GM19455 (cell line): ENCODE data around the gene WDR82.

Experiments
- ATAC-seq: cut with Tn5 transposase; IDR thresholded peaks from one replicate; pipeline ENCODE4 v1.9.1; 2021; ENCODE audit not compliant: unreplicated experiment

Gene WDR82

DNA sequence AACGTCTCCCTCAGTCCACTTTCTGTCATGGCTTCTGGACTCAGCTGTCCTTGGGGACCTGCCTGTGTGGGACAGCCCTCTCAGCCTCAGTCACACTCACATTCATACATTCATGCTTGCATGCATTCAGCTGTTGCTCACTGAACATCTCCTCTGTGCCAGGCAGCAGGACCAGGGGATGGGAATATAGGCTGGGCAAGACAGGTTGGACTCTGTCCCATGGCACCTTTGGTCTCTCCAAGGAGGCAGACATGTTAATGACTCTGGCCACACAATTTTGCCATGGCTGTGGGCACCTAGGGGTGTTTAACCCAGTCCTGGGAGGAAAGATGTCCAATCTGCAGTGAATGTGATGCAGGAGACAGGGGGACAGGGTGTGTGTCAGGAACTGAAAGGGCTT lies 29.9 kb upstream of the WDR82 start:
- no peak for ATAC-seq

DNA sequence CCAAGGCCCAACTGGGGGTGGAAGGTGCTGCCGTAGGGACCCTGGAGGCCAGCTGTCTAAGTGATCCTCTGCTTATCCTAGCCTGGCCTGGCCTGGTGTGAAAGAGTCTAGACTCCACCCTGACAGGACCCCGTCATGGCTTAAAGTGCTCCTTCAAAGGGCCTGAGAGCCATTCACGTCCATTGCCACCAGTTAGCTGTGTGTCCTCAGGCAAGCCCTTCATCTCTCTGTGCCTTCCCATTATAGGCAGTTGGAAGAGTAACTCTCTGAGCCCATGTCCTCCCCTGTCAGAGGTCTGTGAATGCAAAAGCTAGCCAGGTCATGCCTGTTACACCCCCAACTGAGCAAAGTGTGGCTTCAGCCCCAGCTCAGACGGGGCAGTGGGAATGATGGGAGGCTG lies 28.5 kb upstream of the WDR82 start:
- no peak for ATAC-seq

DNA sequence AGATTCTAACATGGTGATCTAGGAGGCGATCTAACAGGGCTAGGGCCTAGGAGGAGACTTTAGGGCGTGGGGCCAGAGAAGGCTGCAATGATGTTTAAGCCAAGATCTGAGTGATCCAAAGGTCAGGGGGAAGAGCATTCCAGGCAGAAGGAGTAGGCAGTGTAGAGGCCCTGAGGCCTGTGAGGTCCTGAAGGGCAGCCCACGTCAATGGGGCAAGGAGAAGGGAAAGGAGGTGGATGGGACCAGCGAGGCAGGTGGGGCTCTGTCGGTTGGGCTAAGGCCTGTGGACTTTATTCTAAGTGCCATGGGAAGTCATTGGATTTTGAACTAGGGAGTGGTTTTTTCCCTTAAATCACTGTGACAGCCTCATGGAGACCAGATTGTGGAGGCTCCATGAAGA lies 27.5 kb upstream of the WDR82 start:
- ATAC-seq, result no peak

DNA sequence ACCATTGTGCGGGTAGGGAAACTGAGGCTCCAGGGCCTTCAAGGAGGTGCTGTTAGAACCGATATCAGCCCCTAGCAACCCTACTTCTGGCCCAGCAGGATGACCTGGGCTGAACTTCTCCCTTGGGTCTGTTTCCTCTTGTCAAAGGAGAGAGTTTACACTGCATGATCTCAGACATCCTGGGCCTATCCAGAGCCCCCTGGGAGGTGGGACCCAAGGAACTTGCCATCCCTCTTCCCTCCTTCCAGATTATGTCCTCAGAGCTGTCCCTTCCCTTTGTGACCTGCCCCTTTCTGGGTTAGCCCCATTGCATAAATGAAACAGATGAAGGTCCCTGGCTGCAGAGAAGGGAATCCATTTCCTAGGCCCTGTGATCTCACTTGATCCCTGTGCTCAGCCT lies 25.4 kb upstream of the WDR82 start:
- ATAC-seq, result no peak

DNA sequence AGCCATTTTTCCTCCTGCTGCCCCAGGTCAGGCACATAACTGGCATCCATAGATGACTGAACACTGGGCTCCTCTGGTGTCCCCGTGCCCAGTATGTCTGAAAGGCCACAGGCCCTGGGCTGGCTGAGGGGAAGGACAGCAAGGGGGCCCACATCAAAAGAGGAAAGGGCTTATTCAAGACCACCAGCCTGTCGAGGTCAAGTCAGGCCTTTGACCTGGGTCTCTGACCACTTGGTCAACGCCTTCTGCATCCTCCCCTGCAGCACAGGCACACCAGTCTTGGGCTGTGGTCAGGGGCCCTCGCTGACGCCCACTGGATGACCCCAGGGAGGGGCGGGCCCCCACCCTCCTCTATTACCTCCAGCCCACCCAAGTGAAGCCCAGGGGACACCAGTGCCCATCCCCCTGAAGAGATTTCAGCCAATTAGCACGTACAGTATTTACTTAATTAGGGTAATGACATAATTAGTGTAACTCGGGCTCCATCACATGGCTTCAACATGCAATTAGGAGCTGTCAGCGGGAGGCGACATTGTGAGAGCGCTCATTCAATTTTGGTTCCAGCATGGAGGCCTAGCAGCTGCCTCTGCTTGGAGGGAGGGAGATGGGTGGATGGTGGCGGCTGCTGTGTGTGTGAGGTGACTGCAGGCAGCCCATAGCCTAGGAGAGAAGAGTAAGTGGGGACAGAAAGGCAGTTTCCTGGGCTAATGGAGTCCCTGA lies 24.1 kb upstream of the WDR82 start:
- ATAC-seq, result no peak

DNA sequence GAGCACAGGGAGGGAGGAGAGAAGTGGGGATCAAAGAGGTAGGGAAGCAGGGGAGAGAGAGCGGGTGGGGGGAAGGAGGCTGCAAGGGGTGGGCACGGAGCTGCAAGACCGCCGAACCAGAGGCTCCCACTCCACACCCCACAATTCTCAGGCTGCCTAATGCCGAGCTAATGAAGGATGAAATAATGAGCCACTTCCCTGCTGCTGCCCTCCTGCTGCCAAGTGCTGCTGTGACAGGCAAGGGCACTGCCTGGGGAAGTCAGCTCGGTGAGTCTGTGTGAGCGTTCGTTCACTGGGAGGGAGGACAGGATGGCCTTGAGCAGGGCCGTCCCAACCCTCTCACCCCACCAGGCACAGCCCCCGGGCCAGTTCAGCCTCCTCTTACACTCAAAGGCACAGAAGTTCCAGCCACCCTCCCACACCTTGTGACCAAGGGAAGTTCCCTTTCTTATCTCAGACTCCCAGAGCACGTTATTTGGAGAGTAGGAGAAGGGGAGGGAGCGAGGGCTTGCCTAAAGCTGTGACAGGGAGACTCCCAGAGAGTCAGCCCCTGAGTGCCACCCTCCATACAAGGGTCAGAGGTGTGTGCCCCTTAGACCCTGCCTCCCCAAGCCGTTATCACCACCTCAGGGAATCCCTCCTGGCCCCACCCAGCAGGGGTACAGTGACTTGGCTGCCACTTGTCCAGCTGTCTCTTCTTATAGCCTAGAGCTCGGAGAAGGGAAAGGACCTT lies 21.6 kb upstream of the WDR82 start:
- no peak for ATAC-seq

DNA sequence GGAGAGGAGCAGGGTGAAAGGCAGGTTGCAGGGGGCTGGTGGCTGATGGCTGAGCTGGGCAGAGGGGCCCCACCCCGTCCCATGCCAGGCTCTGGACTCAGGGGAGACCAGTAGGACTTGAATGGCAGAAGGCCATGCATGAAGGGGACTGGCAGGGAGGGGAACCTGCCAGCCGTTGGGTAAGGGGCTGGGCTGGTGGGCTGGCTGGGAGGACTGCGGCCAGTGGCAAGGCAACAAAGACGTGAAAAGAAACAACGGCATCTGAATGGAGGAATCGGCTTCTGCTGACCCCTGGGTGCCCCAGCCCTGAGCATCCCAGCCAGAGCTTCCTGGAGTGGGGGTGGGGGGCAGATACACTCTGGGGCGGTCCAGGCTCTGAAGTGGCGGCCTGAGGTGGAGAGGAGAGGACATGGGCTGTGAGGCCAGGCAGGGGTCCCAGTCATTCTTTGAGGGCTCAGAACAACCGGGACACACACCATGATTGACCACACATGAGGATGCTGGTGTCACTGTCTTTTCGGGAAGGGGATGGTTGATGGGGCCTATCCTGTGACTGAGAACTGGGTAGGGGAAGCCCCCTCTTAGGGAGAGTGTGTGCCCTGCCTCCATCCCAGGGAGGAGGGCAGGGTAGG lies 20.9 kb upstream of the WDR82 start:
- no peak for ATAC-seq

DNA sequence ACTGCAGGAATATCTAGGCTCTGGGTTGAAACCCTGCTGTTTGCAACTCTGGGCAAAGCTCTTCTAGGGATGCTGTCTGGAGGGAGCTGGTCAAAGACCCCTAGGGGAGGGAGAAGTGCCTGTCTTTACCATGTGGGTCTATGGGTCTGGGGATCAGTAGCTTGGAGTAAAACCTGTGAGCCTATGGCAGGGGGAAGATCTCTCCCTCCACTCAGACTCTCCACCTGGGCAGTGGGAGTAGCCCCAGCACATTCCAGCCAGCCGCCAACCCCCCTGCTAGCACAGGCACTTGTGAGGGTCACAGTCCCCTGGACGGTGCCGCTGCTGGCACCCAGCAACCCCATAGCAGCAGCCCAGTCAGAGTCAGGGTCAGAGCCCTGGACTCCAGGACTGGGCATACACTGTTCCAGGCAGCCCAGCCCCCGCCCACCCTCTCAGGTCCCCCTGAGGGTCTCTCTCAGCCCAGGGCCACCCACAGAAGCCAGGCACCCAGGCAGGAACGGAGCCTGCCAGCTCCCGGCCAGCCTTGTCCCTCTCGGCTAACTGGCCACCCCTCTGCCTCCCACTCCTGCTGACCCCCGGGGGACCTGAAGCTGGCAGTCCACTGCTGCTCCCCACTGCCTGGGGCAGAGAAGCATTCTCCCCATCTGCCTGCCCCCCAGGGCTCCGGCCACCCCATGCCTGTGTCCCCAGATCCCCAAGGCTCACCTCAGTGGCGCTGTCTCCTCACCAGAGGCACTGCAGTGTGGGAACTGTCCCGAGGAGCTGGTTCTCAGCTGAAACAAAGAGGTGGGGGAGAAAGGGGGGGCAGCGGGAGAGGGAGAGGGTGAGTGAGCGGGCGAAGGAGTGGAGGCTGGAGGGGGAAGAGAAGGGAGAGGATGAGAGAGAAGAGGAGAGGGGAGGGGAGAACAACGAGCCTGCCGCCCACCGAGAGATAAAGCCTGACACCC lies 20.0 kb upstream of the WDR82 start:
- ATAC-seq, result no peak

DNA sequence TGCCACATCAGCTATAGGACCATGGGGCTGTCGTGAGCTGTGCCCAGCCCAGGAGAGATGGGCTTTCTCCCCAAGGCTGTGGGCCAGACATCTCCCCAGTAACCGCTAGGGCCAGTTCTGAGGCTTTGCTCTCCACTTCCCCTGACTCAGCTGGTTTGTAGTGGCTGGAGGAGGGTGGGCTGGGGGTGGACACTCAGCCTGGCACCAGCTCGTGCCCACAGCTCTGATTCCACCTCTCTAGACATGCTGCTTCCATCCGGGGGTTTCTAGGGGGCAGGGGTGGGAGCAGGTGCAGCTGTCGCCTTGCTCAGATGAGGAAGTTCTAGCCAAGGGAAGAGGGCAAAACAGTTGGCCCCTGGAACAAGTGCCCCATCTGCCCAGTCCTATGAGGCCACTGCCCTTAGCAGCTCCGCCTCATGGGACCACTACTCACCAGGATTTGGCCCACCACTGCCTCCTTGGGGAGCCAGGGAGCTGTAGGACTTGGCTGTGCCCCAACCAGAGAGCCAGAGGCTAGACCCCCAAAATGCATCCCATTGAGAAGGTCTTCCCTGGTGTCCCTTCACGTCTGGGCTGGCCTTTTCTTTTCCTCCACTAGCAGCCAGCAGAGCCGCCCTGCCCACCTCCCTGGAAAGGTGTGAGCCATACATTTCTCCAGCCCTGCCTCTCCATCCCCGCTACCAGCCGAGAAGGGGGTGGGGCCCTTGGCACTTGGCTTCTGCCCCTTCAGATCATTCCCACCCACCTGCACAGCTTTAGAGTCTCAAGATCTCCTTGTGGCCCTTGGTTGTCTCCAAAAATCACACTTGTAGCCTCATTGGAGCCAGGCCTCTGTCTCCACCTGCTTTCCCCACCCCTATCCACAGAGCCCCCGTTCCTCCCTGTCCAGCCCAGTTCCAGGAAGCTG lies 19.0 kb upstream of the WDR82 start:
- ATAC-seq, result no peak

DNA sequence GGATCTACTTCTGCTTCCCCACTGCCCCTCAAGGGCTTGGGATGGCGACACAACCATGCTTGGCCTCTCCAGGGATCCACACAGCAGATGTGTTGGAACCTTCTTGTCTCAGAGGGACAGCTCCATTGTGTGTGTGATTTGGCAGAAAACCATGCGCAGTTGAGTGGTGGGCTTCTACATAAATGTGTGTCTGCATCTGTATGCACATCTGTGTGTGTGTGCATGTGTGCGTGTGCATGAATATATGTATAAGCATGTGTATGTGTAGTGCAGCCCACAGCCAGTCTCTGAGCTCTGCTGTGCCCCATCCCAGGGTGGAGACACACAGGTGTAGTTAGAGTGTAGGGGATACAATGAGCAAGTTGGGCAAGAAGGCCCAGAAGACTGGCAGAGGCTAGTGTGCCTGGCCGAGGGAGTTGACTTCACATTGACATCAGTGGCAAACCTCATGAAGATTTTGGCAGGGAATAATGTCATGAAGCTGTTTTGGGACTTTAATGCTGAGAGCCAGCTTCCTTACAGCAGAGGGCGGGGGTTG lies 17.3 kb upstream of the WDR82 start:
- no peak for ATAC-seq

DNA sequence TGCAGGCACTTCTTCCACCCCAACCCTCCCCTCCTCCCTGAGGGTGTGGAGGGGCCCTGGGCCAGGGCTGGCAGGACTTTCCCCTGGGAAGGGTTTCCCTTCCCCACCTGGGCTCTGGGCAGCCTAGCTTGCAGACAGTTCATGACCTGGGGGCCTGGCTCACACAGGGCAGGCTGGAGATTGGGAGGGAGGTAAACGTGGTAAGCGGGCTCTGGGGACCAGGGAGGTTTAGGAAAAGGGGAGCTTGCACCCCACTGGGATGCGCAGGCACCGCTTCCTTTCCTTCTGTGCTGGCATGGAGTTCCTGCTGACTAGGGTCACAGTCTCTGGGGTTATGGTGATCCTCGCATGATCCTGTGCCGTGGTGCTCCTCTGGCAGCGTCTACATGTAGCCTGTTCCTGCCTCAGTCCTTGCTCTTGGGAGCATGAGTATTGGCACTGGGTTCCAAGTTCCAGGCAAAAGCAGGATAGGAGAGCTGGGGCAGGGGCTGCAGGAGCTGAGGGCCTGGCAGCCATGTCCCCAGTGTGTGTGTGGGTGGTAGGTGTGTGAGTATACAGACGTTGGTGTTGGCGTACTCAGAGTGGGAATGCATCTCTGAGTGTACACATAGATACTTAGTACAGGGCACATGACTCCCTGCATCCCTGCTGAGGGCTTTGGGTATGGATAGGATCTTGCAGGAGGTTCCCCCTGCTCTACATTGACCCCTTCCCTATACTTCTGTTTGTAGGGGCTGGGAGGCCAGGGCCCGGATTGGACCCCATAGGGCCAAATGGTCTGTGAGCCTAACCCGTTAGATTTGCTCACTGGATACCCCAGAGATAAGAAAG lies 16.1 kb upstream of the WDR82 start:
- ATAC-seq, result no peak

DNA sequence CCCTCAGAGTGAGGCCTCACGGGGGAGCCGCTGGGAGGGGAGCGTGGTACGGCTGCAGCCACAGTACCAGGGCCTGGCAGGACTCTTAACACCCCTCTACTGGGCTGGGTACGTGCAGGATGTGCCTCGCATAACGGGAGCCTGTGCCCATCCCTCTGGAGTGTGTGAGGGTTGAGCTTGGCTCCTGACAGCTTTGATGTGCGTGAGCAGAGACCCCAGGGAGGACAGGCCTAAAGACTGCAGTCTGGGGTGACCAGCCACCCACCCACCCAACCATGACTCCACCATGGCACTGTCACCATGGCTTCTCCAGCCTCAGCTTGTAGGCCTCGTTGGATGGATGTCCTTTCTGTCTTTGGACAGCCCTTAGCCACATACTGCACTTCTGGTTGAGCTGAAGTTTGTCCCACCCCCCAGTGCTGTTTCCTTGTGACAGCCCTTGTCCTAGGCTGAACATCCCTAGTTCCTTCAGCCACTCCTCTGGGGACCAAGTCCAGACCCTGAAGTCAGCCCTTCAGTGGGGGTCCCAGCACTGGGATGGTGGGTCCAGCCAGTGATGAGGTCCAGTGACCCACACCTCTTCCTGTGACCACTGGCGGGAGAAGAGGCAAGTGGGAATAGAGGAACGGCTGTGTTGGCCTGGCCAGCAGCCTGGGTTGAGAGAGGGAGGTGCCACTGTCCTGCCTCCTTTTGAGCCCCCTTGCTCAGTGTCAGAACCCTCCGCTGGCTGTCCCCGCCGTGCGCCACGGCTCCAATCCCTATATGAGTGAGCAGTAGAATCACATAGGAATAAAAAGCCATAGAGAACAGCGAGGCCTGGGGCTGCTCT lies 15.3 kb upstream of the WDR82 start:
- ATAC-seq, result no peak

DNA sequence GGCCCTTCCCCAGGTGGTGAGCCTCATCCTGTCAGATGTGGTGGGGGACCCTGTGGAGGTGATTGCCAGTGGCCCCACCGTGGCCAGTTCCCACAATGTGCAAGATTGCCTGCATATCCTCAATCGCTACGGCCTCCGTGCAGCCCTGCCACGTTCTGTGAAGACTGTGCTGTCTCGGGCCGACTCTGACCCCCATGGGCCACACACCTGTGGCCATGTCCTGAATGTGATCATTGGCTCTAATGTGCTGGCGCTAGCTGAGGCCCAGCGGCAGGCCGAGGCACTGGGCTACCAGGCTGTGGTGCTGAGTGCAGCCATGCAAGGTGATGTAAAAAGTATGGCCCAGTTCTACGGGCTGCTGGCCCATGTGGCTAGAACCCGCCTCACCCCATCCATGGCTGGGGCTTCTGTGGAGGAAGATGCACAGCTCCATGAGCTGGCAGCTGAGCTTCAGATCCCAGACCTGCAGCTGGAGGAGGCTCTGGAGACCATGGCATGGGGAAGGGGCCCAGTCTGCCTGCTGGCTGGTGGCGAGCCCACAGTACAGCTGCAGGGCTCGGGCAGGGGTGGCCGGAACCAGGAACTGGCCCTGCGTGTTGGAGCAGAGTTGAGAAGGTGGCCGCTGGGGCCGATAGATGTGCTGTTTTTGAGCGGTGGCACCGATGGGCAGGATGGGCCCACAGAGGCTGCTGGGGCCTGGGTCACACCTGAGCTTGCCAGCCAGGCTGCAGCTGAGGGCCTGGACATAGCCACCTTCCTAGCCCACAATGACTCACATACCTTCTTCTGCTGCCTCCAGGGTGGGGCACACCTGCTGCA lies 14.0 kb upstream of the WDR82 start:
- no peak for ATAC-seq

DNA sequence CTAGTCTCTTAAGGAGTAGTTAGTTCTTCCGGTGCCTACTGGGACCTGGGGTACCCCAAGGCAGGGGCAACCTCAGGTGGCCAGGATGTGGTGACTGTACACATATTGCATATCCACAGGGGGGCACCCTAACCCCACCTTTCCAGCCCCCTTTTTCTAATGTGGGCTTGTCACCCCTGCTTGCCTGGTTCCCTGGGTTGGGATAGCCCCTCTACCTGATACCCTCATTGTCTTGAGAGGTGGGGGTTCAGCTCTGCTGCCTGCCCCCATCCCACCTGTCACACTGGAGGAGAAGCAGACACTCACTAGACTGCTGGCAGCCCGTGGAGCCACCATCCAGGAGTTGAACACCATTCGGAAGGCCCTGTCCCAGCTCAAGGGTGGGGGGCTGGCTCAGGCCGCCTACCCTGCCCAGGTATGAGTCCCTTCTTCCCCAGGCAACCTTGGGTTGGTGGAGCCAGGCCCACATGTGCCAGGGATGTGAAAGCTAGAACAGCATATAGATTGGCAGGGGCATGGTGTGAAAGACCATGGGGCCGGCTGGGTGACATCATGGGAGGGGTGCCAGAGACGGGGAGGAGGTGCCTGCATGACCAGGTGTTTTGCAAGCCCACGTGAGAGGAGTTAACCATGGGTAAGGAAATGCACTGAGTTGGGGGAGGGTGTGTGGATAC lies 13.2 kb upstream of the WDR82 start:
- no peak for ATAC-seq

DNA sequence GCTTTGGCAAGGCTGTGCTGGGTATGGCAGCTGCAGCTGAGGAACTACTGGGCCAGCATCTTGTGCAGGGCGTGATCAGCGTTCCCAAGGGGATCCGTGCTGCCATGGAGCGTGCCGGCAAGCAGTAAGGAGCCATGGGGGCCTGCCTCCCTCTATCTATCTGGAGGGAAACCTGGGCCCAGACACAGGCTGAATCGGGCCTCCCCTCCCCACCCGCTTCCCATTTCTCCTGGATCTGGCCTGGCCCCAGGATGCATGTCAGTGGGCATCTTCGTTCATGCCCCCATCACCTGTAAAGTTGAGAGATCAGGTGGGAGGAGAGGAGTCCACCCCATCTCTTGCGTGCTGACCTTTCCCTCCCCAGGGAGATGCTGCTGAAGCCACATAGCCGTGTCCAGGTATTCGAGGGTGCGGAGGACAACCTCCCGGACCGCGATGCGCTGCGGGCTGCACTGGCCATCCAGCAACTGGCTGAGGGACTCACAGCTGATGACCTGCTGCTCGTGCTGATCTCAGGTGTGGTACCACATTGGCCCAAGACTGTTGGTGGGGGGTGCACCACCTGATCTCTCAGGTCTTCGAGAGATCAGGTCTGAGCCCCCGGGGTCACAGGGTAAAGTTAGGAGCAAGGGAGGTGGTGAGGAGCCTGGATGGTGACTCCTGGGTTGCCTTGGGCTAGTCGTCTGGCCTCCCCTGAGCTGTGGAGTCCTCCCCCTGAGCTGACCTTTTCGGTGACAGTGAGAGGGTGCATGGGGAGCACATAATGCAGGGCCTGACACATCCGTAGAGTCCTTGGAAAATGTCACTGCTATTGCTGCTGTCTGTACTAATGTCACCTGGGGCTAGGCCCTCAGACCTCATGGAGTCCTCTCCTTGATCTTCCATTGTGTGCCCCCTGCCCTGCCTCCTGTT lies 12.4 kb upstream of the WDR82 start:
- no peak for ATAC-seq
